Breast epithelium (tissue), 3 donors: ENCODE results near the gene ATM.

Experiments
- CTCF ChIP-seq, 3 donors: fragments of 450-650 bp; IDR thresholded peaks; one replicate each; pipeline ENCODE4 v1.5.1; 2016 to 2017; ENCODE audit warnings: antibody characterized with exemption in 3 of 3, mild to moderate bottlenecking in 3 of 3, moderate library complexity in 3 of 3
- POLR2A ChIP-seq: fragments of 450-650 bp; IDR thresholded peaks from one replicate; pipeline ENCODE4 v1.6.1; 2016; ENCODE audit warnings: antibody characterized with exemption, mild to moderate bottlenecking, moderate library complexity
- POLR2AphosphoS5 ChIP-seq, 3 donors: sonication (generic); formaldehyde crosslinking; IDR thresholded peaks; one replicate each; pipeline ENCODE4 v1.6.1; 2017; ENCODE audit warnings: antibody characterized with exemption in 3 of 3

GRCh38 chr11:108370990-108371389 is 148.1 kb downstream of the ATM start:
- TF ChIP-seq CTCF (IDR thresholded peaks at IDR 0.05) (no peak), POLR2AphosphoS5 (IDR thresholded peaks at IDR 0.05) (no peak), POLR2A (no peak)
